K562 (cell line): ENCODE results near the gene COG7. TPM values are rescaled to one million over a fixed set of nuclear protein-coding genes. Genes with fewer than 3 reads are reported as not detected.

ENCODE experiments used
- ATAC-seq: fragments of 200-7000 bp; cut with Tn5 transposase; 3 replicates; pipeline ENCODE4 v1.9.1; 2020; ENCODE audit warnings: moderate library complexity
- BruUV-seq: library from RNA; stranded (reverse); fragments of 400-500 nt; replicated peaks from 2 replicates; lab custom pipeline; 2021; lab: Mats Ljungman, UMichigan
- CTCF ChIA-PET: fragments of 300-600 bp; formaldehyde crosslinking; extraction: SDS; loops from one replicate; lab custom pipeline; 2021; ENCODE audit warnings: low intra/inter-chr PET ratio; lab: Yijun Ruan, JAX
- POLR2A ChIA-PET: fragments of 300-600, 350-650 bp; sonication (Branson Sonifier 250); formaldehyde crosslinking; extraction: SDS; loops from one replicate; lab custom pipeline; 2021; ENCODE audit warnings: antibody characterized with exemption, inconsistent platforms; lab: Yijun Ruan, JAX
- DNase-seq, 4 experiments: peaks; one replicate each; pipeline versions ENCODE4 v3.0.0 to v3.0.0-alpha.2; 2011 to 2018; ENCODE audit warnings: low spot score in 3 of 4, mixed read lengths in 3 of 4; ENCODE audit errors: extremely low read depth in 1 of 4
- FAIRE-seq: peaks from 2 replicates; lab custom pipeline; 2011; peaks lifted over from hg19 to GRCh38; lab: Jason Lieb, UNC
- H2AFZ ChIP-seq: 2 replicates; pipeline ENCODE4 v1.6.0; 2011; ENCODE audit warnings: low read depth, low read length, control low read depth, inconsistent platforms
- H3K27ac ChIP-seq: fragments of 200-600 bp; 3 replicates; pipeline ENCODE4 v1.8.0; 2011; ENCODE audit warnings: low read depth, mild to moderate bottlenecking, control low read depth, inconsistent platforms, low read length, moderate library complexity, mixed read lengths; ENCODE audit errors: extremely low read depth
- H3K27me3 ChIP-seq, 2 experiments: fragments of 300-600 bp in 1 of 2; 2 replicates in 1 of 2; 3 replicates in 1 of 2; pipeline versions ENCODE4 v1.6.0 to v1.8.0; 2011; ENCODE audit warnings: inconsistent platforms in 2 of 2, low read length in 2 of 2, mild to moderate bottlenecking in 1 of 2, mixed read lengths in 1 of 2, moderate library complexity in 1 of 2; ENCODE audit not compliant: control insufficient read depth in 2 of 2, insufficient read depth in 2 of 2
- H3K36me3 ChIP-seq: fragments of 300-600 bp; 3 replicates; pipeline ENCODE4 v1.8.0; 2011; ENCODE audit warnings: mild to moderate bottlenecking, low read length, inconsistent platforms; ENCODE audit not compliant: control insufficient read depth, insufficient read depth
- H3K4me1 ChIP-seq, 2 experiments: fragments of 200-600 bp in 1 of 2; replicated peaks in 1 of 2; 2 replicates in 1 of 2; 3 replicates in 1 of 2; pipeline versions ENCODE4 v1.5.1 to v1.8.0; 2011; ENCODE audit warnings: inconsistent platforms in 2 of 2, low read length in 2 of 2, mild to moderate bottlenecking in 1 of 2, mixed read lengths in 1 of 2, moderate library complexity in 1 of 2; ENCODE audit not compliant: control insufficient read depth in 2 of 2, insufficient read depth in 2 of 2
- H3K4me2 ChIP-seq: 2 replicates; pipeline ENCODE4 v1.6.1; 2011; ENCODE audit warnings: low read length, control low read depth, inconsistent platforms, mixed read lengths; ENCODE audit not compliant: insufficient read depth
- H3K4me3 ChIP-seq: fragments of 200-600 bp; sonication (generic), shearing (Covaris generic); 2 replicates; pipeline ENCODE4 v1.5.1; 2016; ENCODE audit warnings: control low read depth, inconsistent platforms
- H3K79me2 ChIP-seq: fragments of 200-600 bp; 3 replicates; pipeline ENCODE4 v1.8.0; 2011; ENCODE audit warnings: low read length, inconsistent platforms; ENCODE audit not compliant: control insufficient read depth, insufficient read depth
- H3K9ac ChIP-seq, 2 experiments: 2 replicates each; pipeline versions ENCODE4 v1.6.0 to v1.6.1; 2011; ENCODE audit warnings: low read depth in 2 of 2, low read length in 2 of 2, control low read depth in 1 of 2, inconsistent platforms in 1 of 2, mild to moderate bottlenecking in 1 of 2, mixed read lengths in 1 of 2; ENCODE audit not compliant: insufficient read depth in 1 of 2
- H3K9me1 ChIP-seq: one replicate; pipeline ENCODE4 v1.6.0; 2011; ENCODE audit warnings: inconsistent platforms, mild to moderate bottlenecking, low read length, moderate library complexity; ENCODE audit not compliant: control insufficient read depth, insufficient read depth
- H3K9me3 ChIP-seq: replicated peaks from 2 replicates; pipeline ENCODE4 v1.5.1; 2011; ENCODE audit warnings: low read depth, low read length, inconsistent platforms; ENCODE audit not compliant: control insufficient read depth, insufficient read depth
- H4K20me1 ChIP-seq: replicated peaks from 2 replicates; pipeline ENCODE4 v1.6.1; 2011; ENCODE audit warnings: low read length, inconsistent platforms, mixed read lengths; ENCODE audit not compliant: control insufficient read depth, insufficient read depth
- CTCF ChIP-seq, 3 experiments: IDR thresholded peaks in 2 of 3; conservative IDR thresholded peaks in 1 of 3; 2 replicates each; pipeline ENCODE4 v1.5.1; 2011 to 2012; ENCODE audit warnings: low read length in 3 of 3, mild to moderate bottlenecking in 3 of 3, control low read depth in 2 of 3, improper control_type of control experiment in 1 of 3, inconsistent platforms in 1 of 3, low read depth in 1 of 3, mixed read lengths in 1 of 3, moderate library complexity in 1 of 3; ENCODE audit not compliant: insufficient read depth in 2 of 3
- DNMT1 ChIP-seq: fragments of 450-650 bp; IDR thresholded peaks from 2 replicates; pipeline ENCODE4 v1.6.1; 2016; ENCODE audit warnings: antibody characterized with exemption, mild to moderate bottlenecking
- KLF16 ChIP-seq: IDR thresholded peaks from 2 replicates; pipeline ENCODE4 v1.6.1; 2016; ENCODE audit warnings: antibody characterized with exemption
- REST ChIP-seq, 2 experiments: fragments of 450-650 bp; formaldehyde crosslinking in 1 of 2; IDR thresholded peaks; 2 replicates each; pipeline versions ENCODE4 v1.4.0 to v1.6.1; 2014 to 2020; ENCODE audit warnings: mild to moderate bottlenecking in 2 of 2, borderline replicate concordance in 1 of 2, low read depth in 1 of 2
- SMC3 ChIP-seq: conservative IDR thresholded peaks from 2 replicates; pipeline ENCODE4 v1.6.1; 2011; ENCODE audit warnings: low read depth, low read length, improper control_type of control experiment; ENCODE audit not compliant: insufficient read depth
- SREBF1 ChIP-seq: fragments of 150-350 bp; IDR thresholded peaks from 2 replicates; pipeline ENCODE4 v1.6.1; 2014; ENCODE audit warnings: antibody characterized with exemption, low read depth, low read length, borderline replicate concordance
- SREBF2 ChIP-seq: sonication (generic); formaldehyde crosslinking; IDR thresholded peaks from 2 replicates; pipeline ENCODE4 v1.4.0; 2020; ENCODE audit warnings: mild to moderate bottlenecking, missing genetic modification reagents
- THRB ChIP-seq: fragments of 450-650 bp; formaldehyde crosslinking; conservative IDR thresholded peaks from 2 replicates; pipeline ENCODE4 v1.4.0; 2022; ENCODE audit warnings: mild to moderate bottlenecking, missing genetic modification characterization
- ZFP36 ChIP-seq: fragments of 150-350 bp; IDR thresholded peaks from 2 replicates; pipeline ENCODE4 v1.6.1; 2018; ENCODE audit warnings: low read length, low read depth; ENCODE audit not compliant: partially characterized antibody
- WGBS: fragments of 100-300 bp; shearing (Covaris generic); methylation state at CpG from one replicate; pipeline ENCODE4 v1.1.6; 2016; ENCODE audit warnings: low coverage, mixed read lengths; ENCODE audit not compliant: insufficient coverage; ENCODE audit errors: missing lambda C conversion rate; 5-methylcytosine and 5-hydroxymethylcytosine counted together
- in situ Hi-C: fragments of 300-500 bp; cut with MboI; formaldehyde crosslinking; loops from 4 replicates; pipeline ENCODE4 v1.15.0; 2018; ENCODE audit warnings: inconsistent platforms, mixed read lengths
- intact Hi-C: fragments of 100-400 bp; cut with micrococcal nuclease; formaldehyde crosslinking; loops from 2 replicates; pipeline ENCODE4 v1.14.2; 2022
- polyA plus RNA-seq, 8 experiments: library from polyadenylated mRNA; depleted of rRNA in 4 of 8; stranded (reverse) in 5 of 8; unstranded in 3 of 8; fragments of >200 nt; fragmentation: Nextera tagmentation in 2 of 8; fragmentation: Illumina TruSeq in 1 of 8; extraction: Ambion mirVana in 2 of 8; extraction: Trizol in 1 of 8; gene quantifications; 2 replicates each; pipeline versions ENCODE4 v1.2.1 to v1.2.3, GENCODE V29; 2011 to 2014; ENCODE audit warnings: inconsistent platforms in 1 of 8, missing spikeins in 1 of 8
- total RNA-seq, 7 experiments: library from RNA; depleted of rRNA in 6 of 7; stranded (reverse); fragments of >200 nt in 6 of 7; fragmentation: Illumina TruSeq in 2 of 7; extraction: Trizol in 2 of 7; gene quantifications; 2 replicates each; pipeline versions ENCODE4 v1.2.1 to v1.2.3, GENCODE V29; 2011 to 2021; ENCODE audit warnings: low replicate concordance in 1 of 7

COG7 gene
- total and polyA plus RNA-seq, 9 of the 15 experiments (the other 6 are each of a cell fraction or from before 2014, with no cell fraction given): 3.8 to 17.6 (median 13.4) TPM

DNA sequence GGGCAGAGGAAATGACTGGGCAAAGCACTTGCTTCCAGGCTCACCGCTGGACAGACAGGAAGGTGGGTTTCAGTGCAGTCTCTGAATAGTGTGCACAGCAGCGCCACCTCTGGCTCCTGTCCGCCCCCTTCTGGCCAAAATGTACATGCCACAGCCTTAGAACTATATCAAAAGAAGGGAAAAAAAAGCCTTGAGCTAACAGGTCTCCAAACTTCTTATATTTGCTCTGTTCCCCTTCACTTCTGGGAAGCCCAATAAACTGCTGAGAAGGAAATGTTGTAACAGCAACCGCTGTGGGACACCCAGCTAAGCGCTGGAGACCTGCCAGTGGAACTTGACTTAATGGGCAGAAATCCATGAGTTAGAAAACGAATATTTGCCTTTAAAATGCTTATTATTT, 17.5 kb downstream of the COG7 start:
- DNase-seq (peak; percentile 65 to 80 (median 78)), ATAC-seq (peak; percentile 97), FAIRE-seq (peak; percentile 85)
- Histone ChIP-seq H3K27ac (no peak overlapping the region), H3K4me2 (no peak overlapping the region), H3K4me1 (peaks cover 10 to 18% of the 10 kb centered on the region in 2 experiments; a peak in 4 of 5 replicates), H4K20me1 (0 out of 2 replicates have a peak, but pooled peaks cover 5% of the 10 kb centered on the region), H3K9me1 (no peaks in the 10 kb centered on the region), H3K36me3 (peaks cover 60% of the 10 kb centered on the region), H3K9ac (no peak overlapping the region), H3K79me2 (0 out of 3 replicates have a peak, but pooled peaks cover 2% of the 10 kb centered on the region), H3K27me3 (no peaks in the 10 kb centered on the region), H3K4me3 (no peak overlapping the region), H2AFZ (no peak overlapping the region), H3K9me3 (no peaks in the 10 kb centered on the region)
- intact Hi-C loops (loop anchor here (5.0 to 10.0 kb wide), 2 partner anchors 72 to 119 kb away; partner anchors contain the start of genes EARS2 and UBFD1), in situ Hi-C loops (loop anchor here (10.0 kb wide), 1 partner anchor 251 kb away; the partner anchor contains the start of gene SCNN1G)
- ChIA-PET POLR2A (interaction anchor here (0.6 to 0.7 kb wide), 4 partner anchors 9 to 131 kb away, joined by 3 to 4 read pairs (median 3); no protein-coding TSS in a partner anchor), CTCF (interaction anchor here (3.4 kb wide), 1 partner anchor 253 kb away, joined by 21 read pairs; the partner anchor contains the start of gene SCNN1G)
- BruUV-seq: no TSS peak
- WGBS: 45% methylated on average over 6 of the region's 6 CpGs
- peak; percentile 28; the same call in 1 of the 2 replicates for TF ChIP-seq KLF16
- peak; percentile 8 for TF ChIP-seq ZFP36
- TF ChIP-seq SMC3: peak; percentile 31; the same call in 1 of the 2 replicates
- TF ChIP-seq DNMT1: no peak
- 0 out of 2 replicates have a peak, but pooled peaks have one; percentile 11 for TF ChIP-seq REST (IDR thresholded peaks at IDR 0.05; ENCODE audit: borderline replicate concordance)
- TF ChIP-seq REST (CRISPR knock-in tag; IDR thresholded peaks at IDR 0.05; ENCODE audit: low read depth): no peak
- peak; percentile 94 to 99 (median 95) for TF ChIP-seq CTCF (IDR thresholded peaks at IDR 0.05 in 2 of 3, conservative IDR thresholded peaks at IDR 0.05 in 1 of 3; ENCODE audit: insufficient read depth in 2 of 3, low read depth in 1 of 3, low read length in 3 of 3)
- TF ChIP-seq SREBF1: no peak
- no peak for TF ChIP-seq SREBF2 (CRISPR knock-in tag)
- no peak for TF ChIP-seq THRB (CRISPR knock-in tag)
